HS-5 (cell line): Measurements from ENCODE around the gene CDK19.

Source experiments
- DNase-seq: peaks from one replicate; pipeline ENCODE4 v3.0.0-alpha.2; 2012; ENCODE audit warnings: low read depth

CDK19 gene

GRCh38 chr6:110658631-110659211, 156.5 kb downstream of the CDK19 start:
- no peak for DNase-seq

- no peak for DNase-seq
Measured at GRCh38 chr6:110656492-110656891, 158.8 kb downstream of the CDK19 start.

- DNase-seq: no peak
Measured at GRCh38 chr6:110655821-110656220, 159.4 kb downstream of the CDK19 start.

GRCh38 chr6:110654096-110654820, 161.0 kb downstream of the CDK19 start:
- DNase-seq: peak; percentile 34

GRCh38 chr6:110653381-110653780, 161.9 kb downstream of the CDK19 start:
- DNase-seq: no peak

- DNase-seq: no peak
Measured at GRCh38 chr6:110652520-110652919, 162.7 kb downstream of the CDK19 start.

- DNase-seq: no peak
Measured at GRCh38 chr6:110650755-110651154, 164.5 kb downstream of the CDK19 start.

- DNase-seq: no peak
Measured at GRCh38 chr6:110649704-110650103, 165.6 kb downstream of the CDK19 start.

- no peak for DNase-seq
Measured at GRCh38 chr6:110646951-110647910, 168.0 kb downstream of the CDK19 start.

- no peak for DNase-seq
Measured at GRCh38 chr6:110646419-110646698, 168.9 kb downstream of the CDK19 start.

- no peak for DNase-seq
Measured at GRCh38 chr6:110645685-110646418, 169.4 kb downstream of the CDK19 start.

- DNase-seq: no peak
Measured at GRCh38 chr6:110643175-110643574, 172.1 kb downstream of the CDK19 start.

- no peak for DNase-seq
Measured at GRCh38 chr6:110642711-110643110, 172.6 kb downstream of the CDK19 start.

- DNase-seq: no peak
Measured at GRCh38 chr6:110636781-110637180, 178.5 kb downstream of the CDK19 start.

GRCh38 chr6:110635096-110635495, 180.2 kb downstream of the CDK19 start:
- no peak for DNase-seq

- no peak for DNase-seq
Measured at GRCh38 chr6:110633731-110634213, 181.5 kb downstream of the CDK19 start.

GRCh38 chr6:110629153-110629552, 186.1 kb downstream of the CDK19 start:
- no peak for DNase-seq

GRCh38 chr6:110628330-110628729, 186.9 kb downstream of the CDK19 start:
- peak; percentile 42 for DNase-seq

- no peak for DNase-seq
Measured at GRCh38 chr6:110626442-110626841, 188.8 kb downstream of the CDK19 start.

GRCh38 chr6:110625883-110626282, 189.4 kb downstream of the CDK19 start:
- no peak for DNase-seq

- DNase-seq: no peak
Measured at GRCh38 chr6:110622912-110623578, 192.2 kb downstream of the CDK19 start.

GRCh38 chr6:110621061-110621460, 194.2 kb downstream of the CDK19 start:
- no peak for DNase-seq
